ENCODE data around the gene CCDC127. TPM values are rescaled to one million over a fixed set of nuclear protein-coding genes. Genes with fewer than 3 reads are reported as not detected.

CCDC127 gene
- total and polyA plus RNA-seq, 5 donors, result 6.1 to 9.8 (median 8.1) TPM

GRCh38 chr5:155651-156410, 62.1 kb downstream of the CCDC127 start:
- no peak for ATAC-seq
- Histone ChIP-seq H3K4me3 (ENCODE audit: low read length) (no peak overlapping the region), H3K27me3 (ENCODE audit: control insufficient read depth, insufficient read depth) (peaks cover 3% of the 10 kb centered on the region), H3K9me3 (ENCODE audit: control insufficient read depth, low read length) (no peaks in the 10 kb centered on the region), H3K27ac (ENCODE audit: low read length) (no peak overlapping the region), H3K4me1 (ENCODE audit: control insufficient read depth, insufficient read depth, low read length) (no peaks in the 10 kb centered on the region)
- intact Hi-C loops (cut with DNase I), result no loop called here
- WGBS, result 91% methylated on average over 23 of the region's 23 CpGs
- no peak for DNase-seq

GRCh38 chr5:154826-155225, 63.1 kb downstream of the CCDC127 start:
- intact Hi-C loops (cut with DNase I), result no loop called here
- Histone ChIP-seq H3K4me1 (ENCODE audit: control insufficient read depth, insufficient read depth, low read length) (no peaks in the 10 kb centered on the region), H3K27ac (ENCODE audit: low read length) (no peak overlapping the region), H3K27me3 (ENCODE audit: control insufficient read depth, insufficient read depth) (peaks cover 3% of the 10 kb centered on the region), H3K4me3 (ENCODE audit: low read length) (no peak overlapping the region), H3K9me3 (ENCODE audit: control insufficient read depth, low read length) (no peaks in the 10 kb centered on the region)
- no peak for ATAC-seq
- DNase-seq, result no peak
- WGBS, result 87% methylated on average over 18 of the region's 18 CpGs

DNA sequence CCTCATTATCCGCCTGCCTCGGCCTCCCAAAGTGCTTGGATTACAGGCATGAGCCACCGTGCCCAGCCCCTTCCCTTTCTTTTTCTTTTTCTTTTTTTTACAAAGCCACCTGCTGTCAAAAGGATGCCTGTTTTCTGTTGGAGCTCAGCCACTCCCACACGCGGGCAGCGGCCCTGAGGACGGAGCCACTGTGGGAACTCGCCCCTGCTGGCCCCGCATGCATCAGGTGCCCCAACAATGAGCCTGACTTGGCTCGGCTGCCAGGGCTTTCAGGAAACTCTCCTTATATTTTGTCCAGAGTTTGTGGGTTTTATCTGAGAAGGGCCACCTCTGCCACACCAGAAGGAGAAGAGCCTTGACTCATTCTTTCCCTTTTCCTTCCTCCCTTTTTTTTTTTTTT, 63.7 kb downstream of the CCDC127 start:
- intact Hi-C loops (cut with DNase I), result no loop called here
- ATAC-seq (no peak), DNase-seq (no peak)
- Histone ChIP-seq H3K9me3 (ENCODE audit: control insufficient read depth, low read length) (no peaks in the 10 kb centered on the region), H3K4me1 (ENCODE audit: control insufficient read depth, insufficient read depth, low read length) (no peaks in the 10 kb centered on the region), H3K4me3 (ENCODE audit: low read length) (no peak overlapping the region), H3K27ac (ENCODE audit: low read length) (no peak overlapping the region), H3K27me3 (ENCODE audit: control insufficient read depth, insufficient read depth) (peaks cover 3% of the 10 kb centered on the region)
- 68% methylated on average over 10 of the region's 10 CpGs for WGBS

DNA sequence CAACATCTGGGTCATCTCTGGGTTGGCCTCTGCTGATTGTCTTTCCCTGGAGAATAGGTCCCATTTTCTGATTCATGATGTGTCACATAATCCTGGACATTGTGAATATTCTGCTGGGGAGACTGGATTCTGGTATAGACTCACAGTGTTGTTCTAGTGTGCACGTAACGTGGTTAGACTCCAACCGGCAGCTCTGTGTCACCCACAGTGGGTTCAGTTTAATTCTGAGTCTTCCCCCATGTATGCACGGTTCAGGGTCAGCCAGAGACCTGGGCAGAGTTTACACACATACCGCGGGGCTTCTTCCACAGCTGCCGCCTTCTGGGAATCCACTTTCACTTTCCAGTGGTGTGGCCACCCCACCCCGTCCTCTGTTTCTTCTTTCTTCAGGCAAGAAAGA, 64.7 kb downstream of the CCDC127 start:
- Histone ChIP-seq H3K9me3 (ENCODE audit: control insufficient read depth, low read length) (no peaks in the 10 kb centered on the region), H3K4me1 (ENCODE audit: control insufficient read depth, insufficient read depth, low read length) (no peaks in the 10 kb centered on the region), H3K27ac (ENCODE audit: low read length) (no peak overlapping the region), H3K4me3 (ENCODE audit: low read length) (no peak overlapping the region), H3K27me3 (ENCODE audit: control insufficient read depth, insufficient read depth) (peaks cover 3% of the 10 kb centered on the region)
- DNase-seq, result no peak
- 85% methylated on average over 8 of the region's 8 CpGs for WGBS
- intact Hi-C loops (cut with DNase I), result no loop called here
- ATAC-seq, result no peak

GRCh38 chr5:152077-152476, 65.9 kb downstream of the CCDC127 start:
- Histone ChIP-seq H3K9me3 (ENCODE audit: control insufficient read depth, low read length) (peaks cover 3% of the 10 kb centered on the region), H3K4me3 (ENCODE audit: low read length) (no peak overlapping the region), H3K27me3 (ENCODE audit: control insufficient read depth, insufficient read depth) (peaks cover 3% of the 10 kb centered on the region), H3K4me1 (ENCODE audit: control insufficient read depth, insufficient read depth, low read length) (no peaks in the 10 kb centered on the region), H3K27ac (ENCODE audit: low read length) (no peak overlapping the region)
- ATAC-seq (no peak), DNase-seq (no peak)
- intact Hi-C loops (cut with DNase I), result no loop called here
- WGBS, result 96% methylated on average over 6 of the region's 6 CpGs

- DNase-seq (no peak), ATAC-seq (no peak)
- Histone ChIP-seq H3K27ac (ENCODE audit: low read length) (no peak overlapping the region), H3K9me3 (ENCODE audit: control insufficient read depth, low read length) (peaks cover 8% of the 10 kb centered on the region), H3K4me3 (ENCODE audit: low read length) (no peak overlapping the region), H3K27me3 (ENCODE audit: control insufficient read depth, insufficient read depth) (peaks cover 3% of the 10 kb centered on the region), H3K4me1 (ENCODE audit: control insufficient read depth, insufficient read depth, low read length) (no peaks in the 10 kb centered on the region)
- WGBS, result 87% methylated on average over 4 of the region's 4 CpGs
- intact Hi-C loops (cut with DNase I), result no loop called here
Observed at GRCh38 chr5:150746-151145, 67.2 kb downstream of the CCDC127 start.

- intact Hi-C loops (cut with DNase I), result no loop called here
- 84% methylated on average over 6 of the region's 6 CpGs for WGBS
- Histone ChIP-seq H3K27me3 (ENCODE audit: control insufficient read depth, insufficient read depth) (peaks cover 3% of the 10 kb centered on the region), H3K9me3 (ENCODE audit: control insufficient read depth, low read length) (peaks cover 8% of the 10 kb centered on the region), H3K4me1 (ENCODE audit: control insufficient read depth, insufficient read depth, low read length) (no peaks in the 10 kb centered on the region), H3K27ac (ENCODE audit: low read length) (no peak overlapping the region), H3K4me3 (ENCODE audit: low read length) (no peak overlapping the region)
- no peak for ATAC-seq
- no peak for DNase-seq
Observed at GRCh38 chr5:149745-150485, 68.0 kb downstream of the CCDC127 start.

GRCh38 chr5:147751-148150, 70.2 kb downstream of the CCDC127 start:
- DNase-seq (no peak), ATAC-seq (no peak)
- intact Hi-C loops (cut with DNase I), result no loop called here
- Histone ChIP-seq H3K27ac (ENCODE audit: low read length) (no peak overlapping the region), H3K4me1 (ENCODE audit: control insufficient read depth, insufficient read depth, low read length) (no peaks in the 10 kb centered on the region), H3K9me3 (ENCODE audit: control insufficient read depth, low read length) (peaks cover 8% of the 10 kb centered on the region), H3K4me3 (ENCODE audit: low read length) (no peak overlapping the region), H3K27me3 (ENCODE audit: control insufficient read depth, insufficient read depth) (no peaks in the 10 kb centered on the region)
- 98% methylated on average over 1 of the region's 1 CpG for WGBS

Other genes with a start within 250 kb of the CCDC127 start
- under 1 TPM in 1 of 4 donors, not detected in 3; 0.06 TPM for gene PLEKHG4B, start 126.0 kb downstream of the CCDC127 start, total RNA-seq
- gene PLEKHG4B, start 126.0 kb downstream of the CCDC127 start, polyA plus RNA-seq, result under 0.01 TPM
- 10 to 100 TPM in 3 of 4 donors, 1 to 10 TPM in 1; 6.3 to 51.1 (median 30.8) TPM for gene LRRC14B, start 26.7 kb downstream of the CCDC127 start, total RNA-seq
- 47.6 TPM for gene LRRC14B, start 26.7 kb downstream of the CCDC127 start, polyA plus RNA-seq
- gene SDHA, start 167 bp upstream of the CCDC127 start, total RNA-seq, result 100 to 1,000 TPM; 370 to 452 (median 422) TPM
- gene SDHA, start 167 bp upstream of the CCDC127 start, polyA plus RNA-seq, result 605 TPM
- 10 to 100 TPM; 29.7 to 41.8 (median 36.7) TPM for gene PDCD6, start 53.5 kb upstream of the CCDC127 start, total RNA-seq
- gene PDCD6, start 53.5 kb upstream of the CCDC127 start, polyA plus RNA-seq, result 61.0 TPM
- gene AHRR, start 103.6 kb upstream of the CCDC127 start, total RNA-seq, result 1 to 10 TPM in 2 of 4 donors, under 1 TPM in 2; 0.17 to 3.7 (median 1.6) TPM
- 0.41 TPM for gene AHRR, start 103.6 kb upstream of the CCDC127 start, polyA plus RNA-seq
- 10 to 100 TPM; 42.4 to 50.2 (median 46.5) TPM for gene EXOC3, start 225.0 kb upstream of the CCDC127 start, total RNA-seq
- gene EXOC3, start 225.0 kb upstream of the CCDC127 start, polyA plus RNA-seq, result 30.1 TPM